ES-I3 (cell line): ENCODE data around the gene ADRA1B.
"Not testable (repeated sequence)": the region's sequence is repeated elsewhere in the genome, so short reads cannot be mapped to it uniquely, and the experiment has no call there.

ENCODE experiments used
- H3K36me3 ChIP-seq: 2 replicates; pipeline ENCODE4 v1.6.1; 2013; ENCODE audit warnings: mild to moderate bottlenecking, low read length, control low read depth, moderate library complexity; ENCODE audit not compliant: insufficient read depth
- H3K4me1 ChIP-seq: 2 replicates; pipeline ENCODE4 v1.6.1; 2013; ENCODE audit warnings: mild to moderate bottlenecking, control low read depth, low read length; ENCODE audit not compliant: insufficient read depth
- H3K9ac ChIP-seq: 2 replicates; pipeline ENCODE4 v1.6.1; 2013; ENCODE audit warnings: low read depth, mild to moderate bottlenecking, low read length, moderate library complexity
- H3K9me3 ChIP-seq: 2 replicates; pipeline ENCODE4 v1.6.1; 2013; ENCODE audit warnings: mild to moderate bottlenecking, low read length, moderate library complexity; ENCODE audit not compliant: control insufficient read depth, insufficient read depth

Gene ADRA1B

DNA sequence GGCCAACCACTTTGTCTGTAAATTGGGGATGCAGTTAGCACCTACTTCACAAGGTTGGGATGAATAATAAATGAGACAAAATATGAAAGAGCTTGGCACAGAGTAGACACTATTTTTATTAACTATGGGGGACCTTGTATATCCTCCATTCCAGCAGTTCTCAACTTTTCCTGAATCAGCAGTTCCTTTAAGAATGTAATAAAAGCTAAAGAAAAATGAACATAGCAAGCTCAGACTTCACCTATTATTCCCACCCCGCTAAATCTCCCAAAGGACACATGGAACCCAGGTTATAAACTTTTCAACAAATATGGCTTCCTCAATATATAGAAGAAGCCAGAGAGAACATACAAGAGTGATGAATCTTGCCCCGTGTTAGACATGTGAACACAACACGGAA, 60.6 kb downstream of the ADRA1B start:
- no peaks in the 10 kb centered on the region for H3K36me3 ChIP-seq
- H3K9ac ChIP-seq: no peak overlapping the region
- no peaks in the 10 kb centered on the region for H3K4me1 ChIP-seq
- H3K9me3 ChIP-seq: no peaks in the 10 kb centered on the region

DNA sequence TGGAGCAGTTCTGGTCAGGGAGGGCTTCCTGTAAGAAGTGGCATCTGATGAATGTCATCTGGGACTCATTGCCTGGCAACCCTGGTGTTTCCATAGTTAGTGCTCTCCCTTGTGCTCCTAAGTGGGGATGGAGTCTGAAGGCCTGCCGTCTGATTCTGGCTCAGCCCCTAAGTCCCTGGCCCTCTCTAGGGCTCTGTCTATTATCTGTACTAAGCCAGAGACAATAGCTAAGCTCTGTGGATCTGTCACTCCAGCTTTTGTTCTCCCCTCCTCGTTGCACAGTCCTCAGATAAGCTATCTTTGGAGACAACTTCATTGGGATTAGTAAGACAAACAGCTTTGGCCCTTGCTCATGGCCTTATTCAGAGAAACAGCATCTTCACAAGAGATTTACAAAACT, 62.1 kb downstream of the ADRA1B start:
- no peak overlapping the region for H3K9ac ChIP-seq
- no peaks in the 10 kb centered on the region for H3K36me3 ChIP-seq
- H3K4me1 ChIP-seq: no peaks in the 10 kb centered on the region
- H3K9me3 ChIP-seq: no peaks in the 10 kb centered on the region

DNA sequence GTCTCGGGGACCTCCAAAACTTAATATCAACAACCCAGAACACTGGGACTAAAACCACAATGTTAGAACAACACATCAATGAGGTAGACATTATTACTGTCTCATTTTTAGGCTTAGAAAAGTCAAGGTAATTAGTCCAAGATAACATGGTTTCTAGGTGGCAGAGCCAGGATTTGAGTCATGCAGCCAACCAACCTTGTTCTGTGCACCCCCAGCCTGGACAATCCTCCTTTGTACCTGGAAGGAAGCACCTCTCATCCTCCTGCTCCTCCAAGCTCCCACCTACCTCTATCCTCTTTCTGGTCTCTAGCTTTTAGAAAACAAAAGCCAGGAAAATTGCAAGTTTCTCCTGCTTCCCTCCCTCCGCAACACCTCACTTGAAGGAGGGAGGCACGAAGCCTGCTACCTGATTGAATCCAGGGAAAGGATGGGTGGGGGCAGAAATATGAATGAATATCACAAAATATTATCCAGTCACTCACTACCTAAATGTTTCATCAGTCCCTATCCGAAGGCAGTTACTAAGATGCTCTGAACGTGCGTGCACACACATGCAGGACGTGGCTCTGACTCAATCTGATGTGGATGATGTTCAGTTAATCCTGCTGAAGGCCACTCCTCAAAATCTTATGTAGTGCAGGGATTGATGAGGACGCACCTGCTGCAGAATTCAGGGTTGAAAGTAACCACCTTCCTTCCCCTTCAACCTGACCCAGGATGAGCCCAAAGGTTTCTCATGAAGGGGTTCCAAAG, 66.3 kb downstream of the ADRA1B start:
- Histone ChIP-seq H3K4me1 (no peaks in the 10 kb centered on the region), H3K36me3 (no peaks in the 10 kb centered on the region), H3K9me3 (no peaks in the 10 kb centered on the region), H3K9ac (no peak overlapping the region)

DNA sequence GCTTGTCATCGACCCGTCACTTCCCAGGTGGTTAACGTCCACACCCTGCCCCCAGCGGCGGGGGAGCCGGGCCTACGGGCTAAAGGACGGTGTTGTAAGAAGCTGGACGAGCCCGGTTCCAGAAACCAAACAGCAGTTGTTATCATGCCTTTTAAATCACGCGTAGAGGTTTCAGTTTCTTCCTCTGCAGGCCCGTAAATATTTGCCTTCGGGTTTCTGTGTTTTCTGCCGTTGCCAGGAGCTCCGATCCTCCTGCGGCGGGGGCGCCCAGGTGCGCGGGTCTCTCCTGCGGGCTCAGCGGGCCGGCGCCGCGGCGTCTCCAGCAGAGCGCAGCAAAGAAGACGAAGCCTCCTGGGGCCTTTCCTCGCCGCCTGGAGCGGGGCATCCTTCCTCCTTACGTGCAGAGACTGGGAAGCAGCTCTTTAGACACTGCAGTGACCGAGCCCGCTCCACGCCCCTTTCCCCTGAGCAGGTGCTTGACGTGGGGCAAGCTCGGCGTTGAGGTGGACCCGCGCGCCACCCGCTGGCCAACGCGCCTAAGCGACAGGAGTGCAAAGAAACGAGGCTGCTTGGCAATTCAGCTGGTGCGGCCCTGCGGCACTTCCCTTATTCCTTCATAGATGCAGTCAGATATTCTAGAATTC, 70.9 kb downstream of the ADRA1B start:
- H3K9ac ChIP-seq: peak overlapping the region; percentile 46
- H3K36me3 ChIP-seq: no peaks in the 10 kb centered on the region
- no peaks in the 10 kb centered on the region; the same call in 1 of the 2 replicates for H3K9me3 ChIP-seq
- H3K4me1 ChIP-seq: no peaks in the 10 kb centered on the region

DNA sequence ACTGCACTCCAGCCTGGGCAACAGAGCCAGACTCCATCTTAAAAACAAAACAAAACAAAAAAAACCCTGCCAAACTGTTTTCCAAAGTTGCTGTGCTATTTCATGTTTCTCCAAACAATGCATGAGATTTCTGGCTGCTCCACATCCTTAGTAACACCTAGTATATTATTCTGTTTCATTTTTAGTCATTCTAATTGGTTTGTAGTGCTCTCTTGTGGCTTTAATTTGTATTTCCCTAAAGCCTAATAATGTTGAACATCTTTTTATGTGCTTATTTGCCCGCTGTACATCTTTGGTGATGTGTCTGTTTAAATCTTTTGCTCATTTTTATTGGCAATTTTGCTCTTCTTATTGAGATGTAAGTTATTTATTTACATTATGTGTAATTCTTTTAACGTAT, 74.2 kb downstream of the ADRA1B start:
- Histone ChIP-seq H3K9ac (no peak overlapping the region), H3K9me3 (no peaks in the 10 kb centered on the region; the same call in 1 of the 2 replicates), H3K36me3 (no peaks in the 10 kb centered on the region), H3K4me1 (no peaks in the 10 kb centered on the region)

DNA sequence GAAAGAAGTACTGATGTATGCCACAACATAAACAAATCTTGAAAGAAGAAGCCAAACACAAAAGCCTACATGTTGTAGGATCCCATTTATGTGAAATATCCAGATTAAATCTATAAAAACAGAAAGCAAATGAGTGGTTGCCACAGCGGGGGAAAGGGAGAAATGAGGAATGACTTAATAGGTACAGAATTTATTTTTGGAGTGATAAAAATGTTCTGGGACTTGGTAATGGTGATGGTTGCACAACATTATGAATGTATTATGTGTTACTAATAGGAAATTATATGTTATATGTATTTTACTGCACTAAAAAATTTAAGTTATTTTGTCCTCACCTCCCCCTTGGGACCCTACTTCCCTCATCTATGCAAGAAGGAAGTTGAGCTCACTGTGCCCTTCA, 76.3 kb downstream of the ADRA1B start:
- Histone ChIP-seq H3K9me3 (no peaks in the 10 kb centered on the region; the same call in 1 of the 2 replicates), H3K36me3 (no peaks in the 10 kb centered on the region), H3K9ac (no peak overlapping the region), H3K4me1 (no peaks in the 10 kb centered on the region)

DNA sequence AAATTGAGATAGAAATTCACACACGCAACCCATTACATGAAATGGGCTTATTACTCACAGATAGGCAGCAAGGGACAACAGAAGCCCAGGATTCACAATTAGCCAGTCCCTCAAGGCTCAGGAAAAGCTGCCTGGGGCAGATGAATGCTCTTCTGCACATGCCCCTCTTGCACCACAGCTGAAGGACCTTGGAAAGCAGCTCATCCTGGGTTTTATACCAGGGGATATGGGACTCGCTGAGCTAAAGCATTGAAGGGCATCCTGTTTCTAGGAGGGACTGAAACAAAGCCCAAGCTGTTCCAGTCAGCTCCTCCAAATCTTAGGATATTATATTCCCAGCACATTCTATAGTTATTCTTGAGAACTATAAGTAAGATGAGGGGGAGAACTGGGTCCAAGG, 76.9 kb downstream of the ADRA1B start:
- H3K9me3 ChIP-seq: no peaks in the 10 kb centered on the region; the same call in 1 of the 2 replicates
- no peaks in the 10 kb centered on the region for H3K4me1 ChIP-seq
- no peaks in the 10 kb centered on the region for H3K36me3 ChIP-seq
- no peak overlapping the region for H3K9ac ChIP-seq

DNA sequence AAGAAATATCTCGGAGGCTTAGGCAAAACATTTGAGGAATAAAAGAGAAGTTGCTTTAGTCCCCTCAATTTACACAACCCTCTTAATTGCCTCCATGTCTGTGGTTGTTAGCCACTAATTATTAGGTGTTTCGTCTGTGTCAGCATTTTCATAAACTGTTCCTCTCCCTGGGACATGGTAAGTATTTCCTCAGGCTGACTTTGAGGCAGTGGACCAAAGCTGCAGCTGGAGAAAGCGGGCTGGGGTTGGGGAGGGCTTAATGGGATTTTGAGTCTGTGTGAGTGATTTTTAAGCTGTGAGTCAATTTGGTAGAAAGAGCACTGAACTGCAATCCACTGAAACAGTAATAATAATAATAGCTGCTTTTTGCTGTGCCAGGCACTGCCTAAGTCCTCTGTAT, 79.6 kb downstream of the ADRA1B start:
- H3K36me3 ChIP-seq: no peaks in the 10 kb centered on the region
- no peaks in the 10 kb centered on the region; the same call in 1 of the 2 replicates for H3K9me3 ChIP-seq
- H3K9ac ChIP-seq: no peak overlapping the region
- H3K4me1 ChIP-seq: no peaks in the 10 kb centered on the region

DNA sequence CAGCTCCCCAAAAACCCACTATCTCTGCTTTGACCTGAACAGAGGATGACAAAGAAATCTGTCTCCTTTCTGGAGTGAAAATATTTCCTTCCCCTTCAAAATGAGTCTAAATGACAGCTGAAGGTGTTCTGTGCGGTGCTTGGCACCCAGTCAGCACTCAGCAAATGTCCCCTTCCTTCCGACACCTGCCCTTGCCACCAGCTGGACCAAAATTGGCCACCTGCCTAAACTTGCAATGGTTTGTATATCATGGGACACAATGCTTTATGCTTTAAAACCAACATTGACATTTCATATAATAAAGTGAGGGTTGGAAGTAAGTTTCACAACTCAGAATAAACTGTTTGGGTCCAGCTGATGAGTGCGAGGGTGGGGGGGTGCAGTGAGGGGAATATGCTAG, 85.2 kb downstream of the ADRA1B start:
- no peaks in the 10 kb centered on the region for H3K36me3 ChIP-seq
- H3K4me1 ChIP-seq: no peaks in the 10 kb centered on the region
- no peaks in the 10 kb centered on the region for H3K9me3 ChIP-seq
- H3K9ac ChIP-seq: no peak overlapping the region

DNA sequence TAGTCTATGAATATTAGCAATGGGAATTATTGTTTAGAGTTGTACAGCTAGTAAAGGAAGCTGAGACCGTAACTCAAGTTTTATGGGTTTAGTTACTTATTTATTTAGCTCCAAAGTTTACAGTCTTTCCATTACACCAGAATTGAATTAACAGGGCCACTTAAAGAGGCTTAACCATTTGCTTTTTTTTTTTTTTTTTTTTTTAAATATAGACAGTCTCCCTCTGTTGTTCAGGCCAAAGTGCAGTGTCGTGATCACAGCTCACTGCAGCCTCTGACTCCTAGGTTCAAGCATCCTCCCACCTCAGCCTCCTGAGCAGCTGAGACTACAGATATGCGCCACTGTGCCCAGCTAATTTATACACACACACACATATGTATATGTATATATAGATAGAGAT, 91.2 kb downstream of the ADRA1B start:
- H3K4me1 ChIP-seq: no peaks in the 10 kb centered on the region
- H3K36me3 ChIP-seq: peaks cover 8% of the 10 kb centered on the region; the same call in 1 of the 2 replicates
- H3K9me3 ChIP-seq: no peaks in the 10 kb centered on the region
- no peak overlapping the region for H3K9ac ChIP-seq

DNA sequence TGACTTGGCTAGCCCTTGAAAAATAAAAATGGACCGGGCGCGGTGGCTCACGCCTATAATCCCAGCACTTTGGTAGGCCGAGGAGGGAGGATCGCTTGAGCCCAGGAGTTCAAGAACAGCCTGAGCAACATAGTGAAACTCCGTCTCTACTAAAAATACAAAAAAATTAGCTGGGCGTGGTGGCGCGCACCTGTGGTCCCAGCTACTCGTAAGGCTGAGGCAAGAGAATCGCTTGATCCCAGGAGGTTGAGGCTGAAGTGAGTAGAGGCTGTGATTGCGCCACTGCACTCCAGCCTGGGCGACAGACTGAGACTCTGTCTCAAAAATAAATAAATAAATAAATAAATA, 92.2 kb downstream of the ADRA1B start:
- H3K9ac ChIP-seq: peak overlapping the region; percentile 96; the same call in 1 of the 2 replicates

DNA sequence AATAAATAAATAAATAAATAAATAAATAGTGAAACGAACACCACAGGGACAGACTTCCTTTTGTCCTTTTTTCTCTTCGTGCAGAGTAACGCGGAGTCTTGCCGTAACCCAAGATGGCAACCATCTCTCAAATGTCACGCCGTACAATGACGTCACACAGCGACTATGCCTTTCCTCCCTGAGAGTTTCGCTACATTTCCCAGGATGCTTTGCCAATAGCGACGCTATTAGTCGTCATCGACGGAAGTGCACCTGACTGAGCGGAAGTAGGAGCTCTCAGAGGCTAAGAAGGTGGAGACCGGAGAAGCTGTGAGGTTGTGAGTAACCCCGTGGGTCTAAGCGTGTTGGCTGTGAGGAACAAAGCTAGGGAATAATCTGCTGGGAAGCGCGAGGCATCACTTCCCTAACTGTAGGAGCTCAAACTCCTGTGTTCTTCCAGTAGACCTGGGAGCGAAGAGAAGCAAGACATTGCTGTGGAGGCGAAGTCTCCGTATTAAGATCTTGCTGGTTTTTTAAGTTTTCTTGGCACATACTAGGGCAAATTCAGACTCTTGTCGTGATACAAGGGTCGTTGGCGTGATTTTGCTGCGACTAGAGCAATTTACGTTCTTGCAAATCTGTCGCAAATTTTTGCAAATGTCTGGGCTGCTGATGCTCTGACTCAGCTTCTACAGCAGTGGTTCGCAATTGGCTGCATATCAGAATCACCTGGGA, 92.8 kb downstream of the ADRA1B start, which contains the start of gene TTC1:
TTC1 (plus strand) TSS at position 263 of the 714 bp plus-strand sequence. CDS start 1,390 bp downstream, outside the sequence.
- no peaks in the 10 kb centered on the region for H3K4me1 ChIP-seq
- no peaks in the 10 kb centered on the region for H3K9me3 ChIP-seq
- peak within 1 kb of the TSS; percentile 96 for H3K9ac ChIP-seq
- peaks cover 14% of the 10 kb centered on the region; the same call in 1 of the 2 replicates for H3K36me3 ChIP-seq

More for the DNA sequence above, 92.2 kb downstream of the ADRA1B start:
- H3K4me1 ChIP-seq, H3K9me3 ChIP-seq: not testable (repeated sequence)
- H3K36me3 ChIP-seq: peaks cover 11% of the 10 kb centered on the region; the same call in 1 of the 2 replicates

DNA sequence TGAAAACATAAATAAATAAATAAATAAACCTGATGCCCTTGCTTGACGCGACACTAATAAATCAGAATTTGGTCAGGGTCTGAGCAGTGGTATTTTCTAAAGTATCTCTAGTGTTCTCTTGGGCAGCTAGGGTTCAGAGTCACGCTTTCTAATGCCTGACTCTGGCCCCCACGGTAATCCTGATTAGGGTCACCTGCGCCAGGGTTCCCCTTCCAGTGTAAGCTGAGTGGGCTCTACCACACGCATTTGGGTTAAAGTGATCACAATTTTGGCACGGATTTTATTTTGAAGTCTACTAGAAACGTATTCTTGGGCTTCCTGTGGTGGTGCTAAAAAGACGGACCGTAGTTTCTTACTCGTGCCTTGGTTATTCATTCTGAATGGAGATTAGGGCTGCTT, 93.3 kb downstream of the ADRA1B start:
- Histone ChIP-seq H3K36me3 (peaks cover 14% of the 10 kb centered on the region; the same call in 1 of the 2 replicates), H3K4me1 (no peaks in the 10 kb centered on the region)

DNA sequence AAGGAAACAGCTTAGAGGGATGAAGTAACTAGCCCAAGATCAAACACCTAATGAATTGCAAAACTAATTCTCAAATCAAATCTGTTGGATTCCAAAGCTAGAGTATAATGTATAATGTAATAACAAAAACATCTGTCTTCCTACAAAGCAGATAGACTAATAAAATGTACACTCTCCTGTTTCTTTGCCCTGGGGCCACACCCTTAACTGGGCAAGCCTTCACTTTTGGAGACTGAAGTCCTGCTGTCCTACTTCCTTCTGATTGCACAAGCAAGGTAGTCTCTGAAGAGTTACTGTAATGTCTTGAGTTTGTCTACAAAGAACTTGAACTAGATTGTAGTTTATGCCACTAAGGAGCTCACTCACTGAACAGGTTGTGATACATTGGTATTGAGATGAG, 95.2 kb downstream of the ADRA1B start:
- Histone ChIP-seq H3K9me3 (no peaks in the 10 kb centered on the region), H3K36me3 (peaks cover 14% of the 10 kb centered on the region; the same call in 1 of the 2 replicates), H3K4me1 (no peaks in the 10 kb centered on the region), H3K9ac (no peak overlapping the region)

More for the DNA sequence above, 93.3 kb downstream of the ADRA1B start:
- Histone ChIP-seq H3K9me3 (no peaks in the 10 kb centered on the region), H3K9ac (peak overlapping the region; percentile 96)
